HG03064 (cell line): ENCODE measurements around the gene NADSYN1.
A peak's percentile ranks its signal among the peaks of the same experiment; 100 is the strongest.

Experiments used
- ATAC-seq: cut with Tn5 transposase; IDR thresholded peaks from one replicate; pipeline ENCODE4 v1.9.1; 2021; ENCODE audit warnings: low read depth; ENCODE audit not compliant: unreplicated experiment

Gene NADSYN1

DNA sequence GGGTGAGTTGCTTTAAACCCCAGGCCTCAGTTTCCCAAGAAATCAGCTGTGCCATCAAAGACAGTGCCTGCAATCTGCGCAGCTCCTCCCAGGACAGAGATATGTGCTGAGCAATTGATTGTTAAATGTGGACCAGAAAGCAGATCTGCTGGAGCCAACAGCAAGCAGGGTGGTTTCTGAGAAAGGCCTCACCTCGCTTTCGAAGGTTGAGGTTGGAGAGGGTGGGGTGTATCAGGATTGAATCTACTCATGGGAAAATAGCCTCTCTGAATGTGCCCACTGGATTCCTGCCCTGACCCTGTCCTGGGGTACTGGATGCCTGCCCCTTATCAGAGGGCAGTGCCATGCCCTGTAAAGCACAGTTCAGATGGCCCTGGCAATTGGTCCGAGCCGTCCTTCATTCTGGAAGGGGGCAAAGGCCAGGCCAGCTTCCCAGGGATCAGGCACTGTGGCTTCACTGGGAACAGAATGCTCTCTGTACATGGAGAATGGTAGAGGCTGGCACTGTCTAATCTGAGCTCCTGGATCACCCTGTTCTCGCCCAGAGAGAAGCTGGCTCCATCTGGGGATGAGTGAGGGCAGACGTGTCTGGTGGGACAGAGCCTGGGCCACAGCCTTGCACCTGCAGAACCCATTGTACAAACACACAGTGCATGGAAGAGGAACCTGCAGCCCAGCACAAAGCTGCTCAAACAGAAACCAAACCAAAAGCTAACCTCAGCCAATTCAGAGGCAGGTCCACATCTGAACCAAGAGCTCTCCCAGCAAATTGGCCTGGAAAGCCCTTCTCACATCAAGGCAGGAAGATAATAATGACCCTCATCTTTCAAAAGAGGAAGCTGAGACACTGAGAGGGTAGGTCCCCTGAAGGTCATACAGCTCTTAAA is 20.0 kb upstream of the NADSYN1 start:
- ATAC-seq = no peak

DNA sequence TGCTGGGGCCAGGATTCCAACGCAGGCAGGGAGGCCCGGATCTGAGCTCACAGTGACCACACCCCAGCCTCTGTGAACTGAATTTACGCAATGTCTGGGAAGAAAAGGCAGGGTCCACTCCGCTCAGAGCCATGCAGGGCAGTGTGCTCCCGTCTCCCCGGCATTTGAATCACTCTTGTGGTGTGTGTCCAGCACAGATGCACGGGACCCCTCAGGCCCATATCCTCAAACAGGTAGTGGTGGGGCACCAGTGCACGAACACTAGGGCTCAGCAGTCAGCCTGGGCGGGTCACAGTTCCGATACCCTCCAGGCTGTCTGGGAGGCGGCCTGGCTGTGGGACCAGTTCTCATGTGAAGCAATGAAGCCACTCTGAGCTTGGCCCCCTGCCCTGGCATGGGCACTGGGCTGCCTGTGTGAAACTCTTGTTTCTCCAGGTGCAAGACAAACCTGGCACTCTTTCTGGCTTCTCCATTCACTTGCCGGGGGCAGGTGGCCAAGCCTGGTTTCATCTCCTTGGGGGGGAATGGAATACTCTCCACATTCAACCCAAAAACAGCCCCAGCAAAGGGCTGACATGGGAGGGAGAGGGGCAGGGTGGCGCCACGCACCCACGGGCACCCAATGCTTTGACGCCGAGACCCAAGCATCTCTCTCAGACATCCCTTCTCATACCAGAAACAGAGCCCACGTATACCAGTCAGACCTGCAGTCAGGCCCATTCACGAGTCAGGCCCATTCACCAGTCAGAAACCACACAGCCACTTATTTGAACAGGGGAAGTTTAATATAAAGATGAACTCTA is 19.2 kb upstream of the NADSYN1 start:
- ATAC-seq = no peak

DNA sequence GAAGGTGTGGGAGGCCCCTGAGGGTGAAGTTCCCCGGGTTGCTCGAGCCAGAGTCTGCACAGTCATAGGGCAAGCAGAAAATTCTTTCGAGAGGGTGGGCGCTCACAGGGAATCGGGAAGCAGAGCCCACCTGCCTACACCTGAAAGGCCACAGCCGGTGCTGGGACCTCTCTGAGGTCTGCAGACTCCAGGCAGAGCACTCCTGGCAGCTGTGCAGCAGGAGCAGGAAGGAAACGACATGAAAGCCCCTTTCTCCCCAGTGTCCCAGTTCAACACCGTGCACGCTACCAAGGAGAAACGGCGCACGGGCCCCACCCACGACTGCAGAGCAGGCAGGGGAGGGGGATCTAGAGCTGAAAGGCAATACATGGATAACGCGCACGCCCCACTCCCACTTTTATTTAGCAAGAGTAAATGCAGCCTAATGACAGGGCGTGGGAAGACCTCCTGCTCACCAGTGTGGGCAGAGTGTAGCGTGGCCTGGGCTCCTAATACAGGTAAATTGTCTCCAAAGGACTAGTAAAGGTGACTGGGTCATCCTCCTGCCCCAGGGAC is 18.4 kb upstream of the NADSYN1 start:
- no peak for ATAC-seq

DNA sequence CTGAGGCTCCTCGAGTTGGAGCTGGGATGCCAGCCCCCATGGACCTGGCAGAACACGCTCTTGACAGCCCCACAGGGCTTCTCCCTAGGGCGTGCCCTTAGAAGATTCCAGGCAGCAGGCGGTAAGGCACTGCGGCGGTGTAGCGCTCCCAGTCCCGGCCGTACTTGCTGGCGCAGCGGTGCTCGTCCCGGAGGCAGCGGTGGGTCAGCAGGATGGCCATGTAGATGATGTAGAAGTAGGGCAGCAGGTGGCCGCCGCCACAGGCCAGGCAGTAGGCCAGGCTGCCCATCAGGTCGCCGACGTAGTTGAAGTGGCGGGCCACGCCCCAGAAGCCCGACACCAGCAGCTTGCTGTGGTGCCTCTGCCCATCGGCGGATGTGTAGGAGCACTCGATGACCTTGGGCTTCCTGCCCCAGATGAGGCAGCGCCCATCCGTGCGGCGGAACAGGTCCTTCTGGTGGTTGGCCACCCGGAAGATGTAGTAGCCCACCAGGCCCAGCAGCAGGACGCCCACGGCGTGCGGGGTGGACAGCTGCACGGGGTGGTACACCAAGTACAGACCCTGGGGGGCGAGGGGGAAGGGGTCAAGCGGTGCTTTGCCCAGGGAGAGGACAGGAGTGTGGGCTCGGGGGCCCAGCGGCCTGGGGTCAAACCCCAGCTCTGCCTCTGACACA is 17.6 kb upstream of the NADSYN1 start:
- ATAC-seq = no peak

DNA sequence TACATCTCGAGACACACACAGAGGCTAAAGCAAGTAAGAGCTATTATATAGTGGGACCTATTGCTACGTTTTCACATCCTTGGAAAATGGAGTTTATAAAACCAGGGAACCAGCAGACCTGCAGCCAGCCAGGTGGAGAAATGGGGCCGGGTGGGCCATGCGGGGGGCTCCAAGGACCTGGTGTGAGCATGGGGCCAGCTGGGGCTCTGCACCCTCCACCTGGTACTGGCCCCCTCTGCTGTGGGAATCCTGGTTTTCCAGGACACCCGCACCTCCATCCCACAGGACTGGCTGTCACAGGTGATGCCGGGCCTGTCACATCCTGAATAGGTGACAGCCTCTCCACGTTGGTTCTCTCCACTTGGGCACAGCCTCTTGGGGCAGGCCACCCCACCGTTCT is 16.1 kb upstream of the NADSYN1 start:
- ATAC-seq = no peak

DNA sequence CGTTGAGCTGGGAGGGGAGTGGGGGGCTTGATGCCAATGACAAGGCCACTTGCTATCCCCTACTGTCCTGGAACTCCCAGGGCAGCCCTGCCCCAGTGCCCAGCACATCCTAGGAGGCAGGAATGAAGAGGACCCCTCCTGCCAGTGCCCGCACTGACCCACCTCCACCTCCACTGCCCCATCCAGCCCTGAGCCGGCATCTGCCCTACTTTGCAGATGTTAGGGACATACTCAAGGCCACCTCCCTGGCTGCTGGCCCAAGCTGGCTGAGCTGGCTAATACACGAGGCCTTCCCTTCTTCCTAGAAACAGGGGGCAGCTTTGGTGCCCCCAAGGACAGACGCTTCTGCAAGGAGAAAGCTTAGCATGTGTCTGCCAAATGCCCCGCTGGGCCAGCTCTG is 15.6 kb upstream of the NADSYN1 start:
- no peak for ATAC-seq

DNA sequence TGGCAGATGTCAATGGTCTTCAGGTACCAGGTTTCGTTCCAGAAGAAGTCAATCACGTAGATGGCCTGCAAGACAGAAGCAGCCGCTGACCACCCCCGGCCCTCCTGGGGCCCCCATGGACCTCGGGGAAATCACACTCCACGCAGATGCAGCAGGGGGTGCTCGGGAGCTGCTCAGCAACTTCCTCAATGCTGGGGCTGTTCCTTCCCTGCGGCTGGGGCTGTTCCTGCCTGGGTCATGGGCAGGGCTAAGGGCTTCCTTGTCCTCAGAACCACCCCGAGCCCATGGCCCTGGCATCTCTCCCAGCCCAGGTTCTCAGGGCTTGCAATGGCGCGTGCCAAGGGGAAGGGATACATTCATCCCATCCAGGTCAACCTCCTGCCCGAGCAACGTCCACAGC is 15.1 kb upstream of the NADSYN1 start:
- ATAC-seq = no peak

DNA sequence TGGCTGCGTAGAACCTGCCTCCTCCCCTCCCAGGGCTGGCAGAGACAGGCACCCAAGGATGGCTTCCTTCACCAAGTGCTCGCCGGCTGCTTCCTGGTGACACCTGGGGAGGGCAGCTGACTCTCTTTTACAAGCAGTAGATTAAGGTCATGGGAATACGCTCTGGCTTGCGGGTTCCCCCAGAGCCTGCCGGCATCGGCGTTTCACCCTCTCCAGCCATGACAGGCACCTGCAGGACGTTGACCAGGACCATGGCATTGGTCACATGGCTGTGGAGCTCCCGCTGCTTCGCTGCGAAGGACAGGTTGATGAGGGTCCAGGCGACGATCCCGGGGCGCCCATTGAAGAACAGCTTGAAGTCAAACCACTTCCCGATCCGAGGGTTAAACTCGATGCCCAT is 14.4 kb upstream of the NADSYN1 start:
- ATAC-seq = no peak

DNA sequence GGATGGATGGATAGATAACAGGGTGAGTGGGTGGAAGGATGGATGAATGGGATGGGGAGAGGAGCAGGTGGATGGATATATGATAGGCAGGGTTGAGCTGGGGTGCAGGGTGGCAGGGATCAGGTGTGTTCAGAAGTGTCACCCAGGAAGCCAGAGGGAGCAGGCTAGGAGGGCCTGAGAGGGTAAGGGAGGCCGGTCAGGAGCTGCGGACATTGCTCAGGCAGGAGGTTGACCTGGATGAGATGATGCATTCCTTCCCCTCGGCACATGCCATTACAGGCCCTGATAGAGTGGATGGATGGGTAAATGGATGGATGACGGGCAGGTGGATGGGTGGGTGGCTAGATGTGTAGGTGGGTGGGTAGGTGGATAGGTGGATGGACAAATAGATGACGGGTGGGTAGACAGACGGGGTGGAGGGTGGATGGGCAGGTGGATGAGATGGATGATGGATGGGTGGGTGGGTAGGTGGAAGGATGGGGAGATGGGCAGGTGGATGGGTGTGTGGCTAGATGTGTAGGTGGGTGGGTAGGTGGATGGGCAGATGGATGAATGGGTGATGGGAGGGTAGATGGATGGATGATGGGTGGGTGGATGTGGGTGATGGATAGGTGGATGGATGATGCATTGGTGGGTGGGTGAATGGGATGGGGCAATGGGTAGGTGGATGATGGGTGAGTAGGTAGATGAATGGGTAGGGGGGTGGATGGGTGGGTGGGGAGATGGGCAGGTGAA is 12.8 kb upstream of the NADSYN1 start:
- no peak for ATAC-seq

DNA sequence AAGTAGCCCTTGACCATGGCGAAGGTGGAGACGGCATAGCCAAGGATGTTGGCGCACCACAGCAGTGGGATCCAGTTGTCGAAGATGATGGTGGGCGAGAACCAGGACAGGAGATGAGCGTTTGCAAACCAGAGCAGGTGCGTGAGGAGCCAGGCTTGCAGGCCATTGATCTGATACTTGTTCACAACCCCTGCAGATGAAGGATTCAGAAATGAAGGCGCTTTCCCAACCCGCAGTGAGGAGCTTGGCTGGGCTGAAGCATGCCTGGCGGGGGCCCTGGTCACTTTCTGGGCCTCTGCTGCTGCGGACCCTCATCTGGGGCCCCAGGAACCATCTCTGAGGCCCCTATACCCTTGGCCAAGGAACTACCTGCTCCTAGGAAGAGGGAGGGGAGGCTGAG is 11.8 kb upstream of the NADSYN1 start:
- no peak for ATAC-seq

DNA sequence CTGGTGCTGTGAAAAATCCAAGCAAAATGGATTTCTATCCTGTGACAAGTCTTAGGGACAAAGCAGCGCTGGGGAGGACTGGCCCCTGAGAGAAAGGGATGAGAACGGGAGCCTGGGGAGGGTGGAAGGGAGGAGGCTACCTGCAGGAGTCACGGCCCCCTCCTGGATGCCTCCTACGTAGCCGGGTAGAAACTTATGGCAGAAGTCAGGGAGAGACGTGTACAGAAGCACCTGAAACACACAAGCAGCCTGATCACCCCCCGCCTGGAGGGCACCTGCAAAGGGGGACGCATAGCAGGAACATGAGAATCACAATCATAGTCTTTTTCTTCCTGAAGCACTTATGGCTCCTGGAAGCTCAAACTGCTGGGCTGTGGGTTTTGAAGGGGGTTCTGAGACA is 10.9 kb upstream of the NADSYN1 start:
- no peak for ATAC-seq

DNA sequence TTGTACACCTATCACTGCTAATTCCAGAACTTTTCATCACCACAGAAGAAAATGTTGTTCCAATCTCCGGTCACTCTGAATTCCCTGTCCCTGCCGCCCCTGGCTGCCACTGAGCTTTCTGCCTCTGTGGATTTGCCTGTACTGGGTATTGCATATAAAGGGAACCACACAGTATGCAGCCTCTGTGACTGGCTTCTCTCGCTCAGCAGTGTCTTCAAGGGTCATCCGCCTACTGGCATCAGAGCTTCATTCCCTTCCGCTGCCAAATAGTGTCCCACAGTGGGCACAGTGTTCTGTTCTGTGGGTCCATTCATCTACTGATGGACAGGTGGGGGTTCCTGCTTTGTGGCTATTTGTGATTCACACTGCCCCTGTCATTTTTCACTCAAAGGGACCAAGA is 10.1 kb upstream of the NADSYN1 start:
- no peak for ATAC-seq

DNA sequence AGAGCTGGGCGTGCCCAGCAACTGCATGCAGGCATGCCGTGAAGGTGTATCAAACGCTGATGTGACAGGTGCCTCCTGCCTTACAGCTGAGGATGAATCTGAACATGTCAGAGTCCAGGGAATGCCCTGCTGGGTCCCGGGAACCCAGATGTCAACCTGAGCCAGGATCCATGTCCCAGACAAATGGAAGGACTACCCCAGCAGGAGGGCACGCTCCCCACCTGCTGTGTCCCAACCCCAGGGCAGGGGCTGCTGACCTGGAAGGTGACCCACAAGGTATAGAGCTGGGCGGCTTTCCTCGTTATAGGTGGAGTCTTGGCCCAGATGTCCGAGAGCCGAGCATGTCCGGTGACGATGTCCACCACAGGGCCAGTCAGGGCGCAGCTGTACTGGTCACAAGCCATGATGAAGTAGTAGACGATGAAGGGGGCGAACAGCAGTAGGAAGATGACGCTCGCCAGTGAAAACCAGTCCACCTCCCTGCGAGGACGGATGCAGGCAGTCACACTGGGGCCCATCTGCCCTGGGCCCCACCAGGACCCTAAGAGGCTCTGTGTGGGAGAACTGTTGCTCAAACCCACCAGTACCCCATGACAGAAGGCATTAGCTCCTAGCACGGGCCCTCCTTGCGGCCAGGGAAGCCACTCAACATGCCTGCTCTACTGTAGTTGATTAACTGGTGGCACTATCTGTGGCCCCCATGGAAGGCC is 9.1 kb upstream of the NADSYN1 start:
- ATAC-seq = no peak

DNA sequence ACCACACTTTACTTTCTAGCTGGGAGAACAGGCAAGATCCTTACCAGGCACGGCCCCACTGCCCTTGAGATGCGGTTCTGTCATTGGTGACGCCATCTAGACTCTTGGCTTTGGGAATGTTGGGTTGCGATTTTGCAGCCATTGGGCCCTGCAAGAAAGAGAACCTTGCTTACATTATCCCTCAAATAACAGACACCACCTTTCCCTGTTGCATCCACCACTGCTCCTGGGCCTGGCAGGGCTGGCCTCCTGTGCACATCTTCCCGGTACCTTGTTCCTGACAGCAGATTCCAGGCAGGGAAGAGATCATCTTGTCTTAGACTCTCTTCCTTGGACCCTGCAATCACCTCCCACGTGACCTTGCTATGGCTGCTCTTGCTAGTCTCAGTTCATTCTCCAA is 8.2 kb upstream of the NADSYN1 start:
- no peak for ATAC-seq

DNA sequence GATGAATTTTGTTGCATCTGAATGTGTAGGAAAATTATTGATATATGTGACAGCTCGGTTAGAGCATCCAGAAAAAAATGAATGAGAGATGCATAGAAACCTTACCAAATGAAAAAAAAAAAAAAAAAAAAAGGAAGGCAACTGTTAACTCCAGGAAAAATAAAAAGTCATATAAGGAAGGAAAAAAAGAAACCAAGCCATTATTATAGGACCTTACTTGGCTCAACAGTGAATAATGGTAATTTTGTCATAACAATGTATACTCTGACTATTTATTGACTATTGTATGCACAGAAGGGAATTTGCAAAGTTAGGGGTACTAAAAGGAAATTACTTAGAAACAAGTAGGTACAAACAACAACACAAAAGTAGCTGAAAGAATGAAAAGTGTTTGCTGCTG is 6.9 kb upstream of the NADSYN1 start:
- no peak for ATAC-seq

DNA sequence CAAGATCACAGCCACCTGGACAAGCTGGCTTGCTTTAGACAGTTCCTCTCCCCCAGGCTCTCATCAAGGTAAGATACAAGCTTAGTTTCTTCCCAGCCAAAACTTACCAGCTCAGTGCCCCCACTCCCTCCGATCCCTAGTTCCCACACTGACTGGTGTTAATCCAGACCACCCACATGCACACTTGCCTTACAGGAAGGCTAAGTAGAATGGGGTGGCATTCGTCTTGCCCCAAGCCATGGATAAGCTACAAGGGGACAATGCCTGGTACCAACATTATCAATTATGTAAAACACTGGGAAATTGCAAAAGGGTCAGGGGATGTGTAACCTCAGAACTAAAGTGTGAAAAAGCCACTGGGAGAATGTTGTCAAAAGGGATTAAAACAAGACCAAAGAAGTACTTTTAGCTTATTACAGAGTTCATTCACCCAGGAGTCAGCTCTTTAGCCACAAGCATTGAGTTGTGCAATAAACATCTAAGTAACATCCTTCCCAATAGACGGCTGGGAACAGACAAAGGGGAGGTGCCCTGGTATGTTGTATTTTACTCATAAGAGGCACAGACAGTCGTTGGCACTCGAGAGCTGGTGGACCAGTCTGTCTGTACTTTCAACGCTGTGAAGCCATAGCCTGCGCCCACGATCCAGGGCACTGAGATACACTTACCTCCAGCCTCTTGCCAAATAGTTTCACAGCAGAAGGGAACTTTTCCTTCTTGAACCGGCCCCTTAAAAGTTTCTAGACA is 5.9 kb upstream of the NADSYN1 start:
- no peak for ATAC-seq

DNA sequence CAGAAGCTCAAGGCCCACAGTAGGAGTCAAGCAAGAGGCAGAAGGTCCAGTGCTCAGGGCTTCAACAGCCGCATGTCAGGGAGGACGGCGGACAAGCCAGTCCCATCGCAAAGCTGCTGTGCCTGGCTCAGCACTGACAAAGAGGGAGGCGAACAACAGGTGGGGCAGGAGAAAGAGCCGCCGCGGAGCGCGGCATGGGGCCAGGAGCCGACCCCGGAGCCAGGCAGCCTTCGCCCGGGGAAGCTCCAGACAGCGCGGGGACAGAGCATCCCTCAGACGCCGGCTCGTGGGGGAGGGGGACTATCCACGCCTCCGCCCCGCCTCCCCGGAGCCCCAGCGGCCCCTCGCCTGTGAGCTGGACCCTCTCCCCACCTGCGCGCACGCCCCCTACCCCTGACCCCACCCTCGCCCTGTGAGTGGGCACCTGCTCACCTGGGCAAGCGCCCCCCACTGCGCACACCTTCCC is 5.2 kb upstream of the NADSYN1 start:
- ATAC-seq = no peak

DNA sequence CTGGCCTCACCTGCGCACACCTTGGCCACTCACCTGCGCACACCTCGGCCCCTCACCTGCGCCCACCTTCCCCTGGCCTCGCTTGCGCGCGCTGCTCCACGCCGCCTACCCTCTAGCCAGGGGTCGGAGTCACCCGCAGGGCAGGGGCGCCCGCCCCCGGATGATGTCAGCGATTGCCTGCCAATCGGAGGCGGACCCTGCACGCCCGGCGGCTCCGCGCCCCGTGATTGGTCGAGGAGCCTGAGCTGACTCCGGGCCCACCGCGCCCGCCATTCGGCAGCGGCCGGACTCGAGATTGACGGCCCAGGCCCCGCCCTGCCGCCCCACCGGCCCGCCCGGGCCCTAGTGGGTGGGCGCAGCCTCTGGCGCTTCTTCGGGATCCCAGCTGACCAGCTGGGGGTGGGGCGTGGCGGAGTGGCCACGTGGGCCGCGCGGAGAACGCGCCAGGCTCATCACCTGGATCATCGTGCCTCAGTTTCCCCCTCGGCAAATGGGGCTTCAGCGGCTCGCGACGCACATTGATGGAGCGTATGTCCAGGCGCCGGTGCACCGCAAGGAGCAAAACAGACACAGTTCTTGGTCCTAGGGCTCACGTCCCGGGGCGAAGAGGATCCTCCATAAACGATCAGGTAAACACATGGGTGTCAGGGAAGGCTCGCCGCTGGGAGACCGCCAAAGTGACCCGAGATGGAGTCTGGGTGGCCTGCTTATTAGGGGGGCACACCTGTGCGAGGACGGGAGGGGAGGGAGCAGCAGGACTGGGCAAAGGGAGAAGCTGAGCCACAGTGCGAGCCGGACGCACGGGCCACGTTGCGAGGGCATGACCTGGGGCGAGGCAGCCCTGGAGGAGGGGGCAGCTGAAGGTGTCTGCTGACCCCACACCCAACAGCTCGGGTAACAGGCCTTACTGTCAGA is 4.5 kb upstream of the NADSYN1 start, which contains the start of gene DHCR7:
Gene DHCR7, minus strand, starts transcription at position 137 of the 915 bp plus-strand sequence. CDS start 3,441 bp downstream, outside the sequence.
- peak; percentile 68 for ATAC-seq
